ENCODE data around the gene MRPL24. TPM values are rescaled to one million over a fixed set of nuclear protein-coding genes. Genes with fewer than 3 reads are reported as not detected.

Gene MRPL24
- total and polyA plus RNA-seq, 9 of the 15 experiments (the other 6 are each of a cell fraction or from before 2014, with no cell fraction given): 74.3 to 267 (median 113) TPM

GRCh38 chr1:156745881-156746280 lies 5.0 kb upstream of the MRPL24 start:
- TF ChIP-seq BHLHE40 (IDR thresholded peaks at IDR 0.05; ENCODE audit: low read length) (no peak), PREB (CRISPR knock-in tag; IDR thresholded peaks at IDR 0.05) (no peak)
- Histone ChIP-seq H3K36me3 (ENCODE audit: control insufficient read depth, insufficient read depth, low read length) (peaks cover 78% of the 10 kb centered on the region), H3K4me3 (peak overlapping the region; percentile 48; the same call in 1 of the 2 replicates), H3K9me1 (ENCODE audit: control insufficient read depth, insufficient read depth, low read length) (no peaks in the 10 kb centered on the region), H2AFZ (ENCODE audit: low read depth, low read length) (no peak overlapping the region), H3K4me1 (replicated peaks in 1 of 2; ENCODE audit: control insufficient read depth in 2 of 2, insufficient read depth in 2 of 2, low read length in 2 of 2) (peaks cover 46 to 50% of the 10 kb centered on the region in 2 experiments), H3K27ac (ENCODE audit: extremely low read depth, low read depth, low read length) (peak overlapping the region; percentile 97), H3K27me3 (ENCODE audit: control insufficient read depth in 2 of 2, insufficient read depth in 2 of 2, low read length in 2 of 2) (no peaks in the 10 kb centered on the region), H3K9me3 (replicated peaks; ENCODE audit: control insufficient read depth, insufficient read depth, low read depth, low read length) (no peaks in the 10 kb centered on the region), H3K9ac (ENCODE audit: insufficient read depth in 1 of 2, low read depth in 2 of 2, low read length in 2 of 2) (peak overlapping the region; percentile 59 to 91; a peak in 3 of 4 replicates), H4K20me1 (replicated peaks; ENCODE audit: control insufficient read depth, insufficient read depth, low read length) (peaks cover 26% of the 10 kb centered on the region), H3K79me2 (ENCODE audit: control insufficient read depth, insufficient read depth, low read length) (peaks cover 70% of the 10 kb centered on the region), H3K4me2 (ENCODE audit: insufficient read depth, low read length) (peak overlapping the region; percentile 83; the same call in 1 of the 2 replicates)
- intact Hi-C loops (cut with micrococcal nuclease): no loop called here
- BruUV-seq (replicated peaks): no TSS peak
- DNase-seq (ENCODE audit: extremely low read depth in 1 of 4, low spot score in 3 of 4) (no peak), FAIRE-seq (no peak), ATAC-seq (no peak)
- WGBS (ENCODE audit: insufficient coverage, low coverage, missing lambda C conversion rate): 77% methylated on average over 3 of the region's 3 CpGs
- CTCF ChIA-PET (ENCODE audit: low intra/inter-chr PET ratio): no interaction called here
- POLR2A ChIA-PET: interaction anchor here (0.7 kb wide), 1 partner anchor 17 kb away, joined by 3 read pairs; no protein-coding TSS in a partner anchor
- in situ Hi-C loops (cut with MboI): loop anchor here (25.0 kb wide), 1 partner anchor 1434 kb away; the partner anchor contains the start of genes FDPS, PKLR and RUSC1

- Histone ChIP-seq H3K4me3 (no peak overlapping the region), H3K9me3 (replicated peaks; ENCODE audit: control insufficient read depth, insufficient read depth, low read depth, low read length) (no peaks in the 10 kb centered on the region), H3K36me3 (ENCODE audit: control insufficient read depth, insufficient read depth, low read length) (peaks cover 77% of the 10 kb centered on the region), H3K79me2 (ENCODE audit: control insufficient read depth, insufficient read depth, low read length) (peaks cover 70% of the 10 kb centered on the region), H3K4me1 (replicated peaks in 1 of 2; ENCODE audit: control insufficient read depth in 2 of 2, insufficient read depth in 2 of 2, low read length in 2 of 2) (peaks cover 46 to 50% of the 10 kb centered on the region in 2 experiments), H3K9me1 (ENCODE audit: control insufficient read depth, insufficient read depth, low read length) (no peaks in the 10 kb centered on the region), H2AFZ (ENCODE audit: low read depth, low read length) (no peak overlapping the region), H3K4me2 (ENCODE audit: insufficient read depth, low read length) (no peak overlapping the region), H3K27me3 (ENCODE audit: control insufficient read depth in 2 of 2, insufficient read depth in 2 of 2, low read length in 2 of 2) (no peaks in the 10 kb centered on the region), H3K9ac (ENCODE audit: insufficient read depth in 1 of 2, low read depth in 2 of 2, low read length in 2 of 2) (peak overlapping the region in 1 of 2 experiments; percentile 59; a peak in 2 of 4 replicates), H4K20me1 (replicated peaks; ENCODE audit: control insufficient read depth, insufficient read depth, low read length) (peaks cover 26% of the 10 kb centered on the region), H3K27ac (ENCODE audit: extremely low read depth, low read depth, low read length) (peak overlapping the region; percentile 97; the same call in 2 of the 3 replicates)
- WGBS (ENCODE audit: insufficient coverage, low coverage, missing lambda C conversion rate): 93% methylated on average over 13 of the region's 14 CpGs
- no peak for DNase-seq (ENCODE audit: extremely low read depth in 1 of 4, low spot score in 3 of 4)
- ATAC-seq: no peak
- BruUV-seq (replicated peaks): no TSS peak
- FAIRE-seq: no peak
- ChIA-PET POLR2A (interaction anchor here (0.8 to 1.3 kb wide), 2 partner anchors 17 to 23 kb away, joined by 3 to 5 read pairs; partner anchors contain the start of genes ISG20L2, METTL25B and PRCC), CTCF (ENCODE audit: low intra/inter-chr PET ratio) (no interaction called here)
- intact Hi-C loops (cut with micrococcal nuclease) (no loop called here), in situ Hi-C loops (cut with MboI) (loop anchor here (25.0 kb wide), 1 partner anchor 1433 kb away; the partner anchor contains the start of genes FDPS, PKLR and RUSC1)
- TF ChIP-seq NR2F6 (CRISPR knock-in tag; IDR thresholded peaks at IDR 0.05) (no peak), TFE3 (CRISPR knock-in tag; IDR thresholded peaks at IDR 0.05) (no peak), RHOXF2B (CRISPR knock-in tag; conservative IDR thresholded peaks at IDR 0.05) (no peak), NR2C2 (CRISPR knock-in tag; IDR thresholded peaks at IDR 0.05) (no peak), NR2C2 (tag; IDR thresholded peaks at IDR 0.05) (no peak), ZHX1 (conservative IDR thresholded peaks at IDR 0.05; ENCODE audit: low read length) (no peak)
These were observed 4.0 kb upstream of the MRPL24 start for GRCh38 chr1:156744786-156745419.
